Mesothelial cell of epicardium (in vitro differentiated cells): ENCODE measurements around the gene WDR49. TPM values are rescaled to one million over a fixed set of nuclear protein-coding genes. Genes with fewer than 3 reads are reported as not detected.

Experiments used
- DNase-seq, 2 experiments: peaks; one replicate each; pipeline ENCODE4 v3.0.0; 2021; ENCODE audit warnings: low spot score in 2 of 2; ENCODE audit not compliant: unreplicated experiment in 2 of 2
- H3K27ac Mint-ChIP-seq: 2 replicates; pipeline ENCODE4 v1.8.0; 2021; ENCODE audit warnings: mixed read lengths
- H3K27me3 Mint-ChIP-seq: 2 replicates; pipeline ENCODE4 v1.8.0; 2021; ENCODE audit warnings: low read depth, mixed read lengths
- H3K36me3 Mint-ChIP-seq: 2 replicates; pipeline ENCODE4 v1.8.0; 2021; ENCODE audit warnings: mixed read lengths
- H3K4me1 Mint-ChIP-seq: 2 replicates; pipeline ENCODE4 v1.8.0; 2021; ENCODE audit warnings: mixed read lengths
- H3K4me3 Mint-ChIP-seq: 2 replicates; pipeline ENCODE4 v1.8.0; 2021; ENCODE audit warnings: mild to moderate bottlenecking, moderate library complexity, mixed read lengths
- H3K9me3 Mint-ChIP-seq: 2 replicates; pipeline ENCODE4 v1.8.0; 2021; ENCODE audit warnings: mixed read lengths
- total RNA-seq: library from RNA; stranded (reverse); gene quantifications from 3 replicates; pipeline ENCODE4 v1.2.1, GENCODE V29; 2021
- TF ChIP-seq, protein P1 (sequence below): fragments of 200-600 bp; sonication (generic); IDR thresholded peaks from one replicate; pipeline ENCODE4 v1.5.0; 2021; ENCODE audit warnings: antibody characterized with exemption; ENCODE audit not compliant: unreplicated experiment

The WDR49 gene
- total RNA-seq, 1 donor from 2014 or later: 0.40 TPM

GRCh38 chr3:167568634-167569033 lies 85.1 kb downstream of the WDR49 start:
- no peak overlapping the region for H3K27ac Mint-ChIP-seq
- peaks cover 7% of the 10 kb centered on the region for H3K4me1 Mint-ChIP-seq
- peaks cover 3% of the 10 kb centered on the region for H3K9me3 Mint-ChIP-seq
- H3K27me3 Mint-ChIP-seq: peaks cover under 1% of the 10 kb centered on the region
- no peaks in the 10 kb centered on the region for H3K36me3 Mint-ChIP-seq
- no peak for DNase-seq
- TF ChIP-seq, protein P1, sequence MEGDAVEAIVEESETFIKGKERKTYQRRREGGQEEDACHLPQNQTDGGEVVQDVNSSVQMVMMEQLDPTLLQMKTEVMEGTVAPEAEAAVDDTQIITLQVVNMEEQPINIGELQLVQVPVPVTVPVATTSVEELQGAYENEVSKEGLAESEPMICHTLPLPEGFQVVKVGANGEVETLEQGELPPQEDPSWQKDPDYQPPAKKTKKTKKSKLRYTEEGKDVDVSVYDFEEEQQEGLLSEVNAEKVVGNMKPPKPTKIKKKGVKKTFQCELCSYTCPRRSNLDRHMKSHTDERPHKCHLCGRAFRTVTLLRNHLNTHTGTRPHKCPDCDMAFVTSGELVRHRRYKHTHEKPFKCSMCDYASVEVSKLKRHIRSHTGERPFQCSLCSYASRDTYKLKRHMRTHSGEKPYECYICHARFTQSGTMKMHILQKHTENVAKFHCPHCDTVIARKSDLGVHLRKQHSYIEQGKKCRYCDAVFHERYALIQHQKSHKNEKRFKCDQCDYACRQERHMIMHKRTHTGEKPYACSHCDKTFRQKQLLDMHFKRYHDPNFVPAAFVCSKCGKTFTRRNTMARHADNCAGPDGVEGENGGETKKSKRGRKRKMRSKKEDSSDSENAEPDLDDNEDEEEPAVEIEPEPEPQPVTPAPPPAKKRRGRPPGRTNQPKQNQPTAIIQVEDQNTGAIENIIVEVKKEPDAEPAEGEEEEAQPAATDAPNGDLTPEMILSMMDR: no peak
- H3K4me3 Mint-ChIP-seq: no peak overlapping the region

DNA sequence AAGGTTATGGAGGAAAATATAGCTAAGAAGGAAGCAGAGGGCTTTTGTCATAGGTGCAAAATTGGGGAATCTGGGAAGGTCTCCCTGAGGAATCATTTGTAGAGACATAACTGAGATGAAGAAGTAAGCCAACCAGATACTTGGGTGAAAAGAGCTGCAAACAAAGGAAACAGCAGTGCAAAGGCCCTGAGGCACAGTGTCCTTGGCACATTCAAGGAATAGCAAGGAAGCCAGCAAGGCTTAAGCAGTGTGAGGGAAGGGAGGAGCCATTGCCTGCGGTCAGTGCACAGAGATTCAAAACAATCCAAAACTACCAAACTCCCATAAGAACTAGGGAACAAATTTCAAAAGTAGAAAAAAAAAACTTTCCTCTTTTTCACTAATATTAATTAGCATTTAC lies 88.3 kb downstream of the WDR49 start:
- DNase-seq: no peak
- Mint-ChIP-seq H3K4me1 (no peaks in the 10 kb centered on the region), H3K9me3 (peaks cover 3% of the 10 kb centered on the region), H3K27me3 (peaks cover 2% of the 10 kb centered on the region), H3K4me3 (no peak overlapping the region), H3K27ac (no peak overlapping the region), H3K36me3 (no peaks in the 10 kb centered on the region)
- TF ChIP-seq, protein P1: no peak

GRCh38 chr3:167564612-167565011 lies 89.1 kb downstream of the WDR49 start:
- Mint-ChIP-seq H3K4me3 (no peak overlapping the region), H3K27me3 (peaks cover 2% of the 10 kb centered on the region), H3K36me3 (no peaks in the 10 kb centered on the region), H3K9me3 (peaks cover 3% of the 10 kb centered on the region), H3K4me1 (no peaks in the 10 kb centered on the region), H3K27ac (no peak overlapping the region)
- TF ChIP-seq, protein P1: no peak
- no peak for DNase-seq

GRCh38 chr3:167559924-167560323 lies 93.8 kb downstream of the WDR49 start:
- Mint-ChIP-seq H3K36me3 (no peaks in the 10 kb centered on the region), H3K9me3 (no peaks in the 10 kb centered on the region), H3K27ac (no peak overlapping the region), H3K4me1 (no peaks in the 10 kb centered on the region), H3K27me3 (peaks cover 11% of the 10 kb centered on the region), H3K4me3 (no peak overlapping the region)
- TF ChIP-seq, protein P1: no peak
- DNase-seq: no peak

DNA sequence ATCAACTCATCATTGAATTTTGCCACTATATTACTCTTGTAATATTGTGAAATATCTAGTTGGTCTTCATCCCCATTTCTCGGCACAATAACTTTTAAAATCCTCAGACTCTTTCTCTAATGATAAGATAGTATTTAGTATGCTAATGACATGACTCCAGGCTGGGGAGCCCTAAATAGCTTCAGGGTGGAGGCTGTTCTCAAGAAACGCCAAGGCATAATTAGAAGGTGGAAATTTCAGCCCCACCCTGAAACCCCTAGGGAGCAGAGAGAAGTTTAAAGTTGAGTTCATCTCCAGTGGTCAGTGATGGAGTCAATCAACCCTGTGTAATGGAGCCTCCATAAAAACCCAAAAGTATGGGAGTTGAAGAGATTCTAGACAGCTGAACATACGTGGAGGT lies 98.8 kb downstream of the WDR49 start:
- no peak overlapping the region for H3K4me3 Mint-ChIP-seq
- peaks cover 17% of the 10 kb centered on the region for H3K27me3 Mint-ChIP-seq
- no peak overlapping the region for H3K27ac Mint-ChIP-seq
- no peak for DNase-seq
- no peaks in the 10 kb centered on the region for H3K9me3 Mint-ChIP-seq
- no peaks in the 10 kb centered on the region for H3K4me1 Mint-ChIP-seq
- TF ChIP-seq, protein P1: no peak
- H3K36me3 Mint-ChIP-seq: no peaks in the 10 kb centered on the region

- Mint-ChIP-seq H3K4me1 (peaks cover 6% of the 10 kb centered on the region), H3K36me3 (peaks cover 1% of the 10 kb centered on the region), H3K9me3 (peaks cover 26% of the 10 kb centered on the region), H3K27me3 (peaks cover 2% of the 10 kb centered on the region), H3K27ac (no peak overlapping the region), H3K4me3 (no peak overlapping the region)
- no peak for DNase-seq
- TF ChIP-seq, protein P1: no peak
Measured at GRCh38 chr3:167538081-167538480, 115.7 kb downstream of the WDR49 start.
